Measurements from ENCODE around the gene DNM2. TPM values are rescaled to one million over a fixed set of nuclear protein-coding genes. Genes with fewer than 3 reads are reported as not detected.

DNM2 gene
- total RNA-seq, 1 donor from 2014 or later = 129 TPM

DNA sequence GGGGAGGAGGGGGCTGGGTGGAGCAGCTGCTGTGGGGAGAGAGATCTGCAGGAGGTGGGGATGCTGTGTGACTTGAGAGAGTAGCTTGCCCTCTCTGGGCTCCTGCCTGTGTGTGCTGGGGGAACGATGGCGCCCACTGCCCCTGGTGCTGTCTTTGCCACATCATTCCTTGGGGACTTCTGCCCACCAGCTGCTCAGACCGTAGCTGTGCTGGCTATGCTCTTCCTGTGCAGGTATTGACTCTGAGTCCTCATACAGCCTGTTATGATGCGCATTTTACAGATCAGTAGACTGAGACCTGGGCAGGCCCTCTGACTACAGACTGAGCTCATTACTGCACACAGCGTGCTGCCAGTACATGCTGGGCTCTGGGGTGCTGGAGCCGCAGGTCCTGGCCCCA is 51.1 kb downstream of the DNM2 start:
- Histone ChIP-seq H3K36me3 (ENCODE audit: insufficient read depth, low read length) (peaks cover 8% of the 10 kb centered on the region), H3K27ac (ENCODE audit: low read depth, low read length) (no peak overlapping the region), H2AFZ (ENCODE audit: low read depth, low read length) (no peak overlapping the region), H3K4me2 (ENCODE audit: low read length) (no peak overlapping the region), H3K79me2 (ENCODE audit: insufficient read depth, low read length) (peaks cover 62% of the 10 kb centered on the region), H3K4me1 (ENCODE audit: insufficient read depth, low read length) (peaks cover 9% of the 10 kb centered on the region), H3K9me3 (ENCODE audit: insufficient read depth, low read depth, low read length) (no peaks in the 10 kb centered on the region), H3K4me3 (ENCODE audit: insufficient read depth, low read depth, low read length) (no peak overlapping the region), H3K9ac (ENCODE audit: low read length) (no peak overlapping the region), H3K27me3 (ENCODE audit: insufficient read depth, low read length) (no peaks in the 10 kb centered on the region), H4K20me1 (ENCODE audit: insufficient read depth, low read length) (peaks cover 79% of the 10 kb centered on the region)
- Mint-ChIP-seq H3K9me3 (ENCODE audit: unreplicated experiment) (no peaks in the 10 kb centered on the region), H3K36me3 (ENCODE audit: low read depth, unreplicated experiment) (peaks cover 13% of the 10 kb centered on the region), H3K27me3 (ENCODE audit: low read depth, unreplicated experiment) (no peaks in the 10 kb centered on the region), H3K4me1 (ENCODE audit: low read depth, unreplicated experiment) (peaks cover 18% of the 10 kb centered on the region), H3K27ac (ENCODE audit: unreplicated experiment) (peak overlapping the region; percentile 55), H3K4me3 (ENCODE audit: unreplicated experiment) (no peak overlapping the region)
- TF ChIP-seq EZH2 (IDR thresholded peaks at IDR 0.05; ENCODE audit: insufficient read depth, low read length) = no peak
- TF ChIP-seq, protein P1, sequence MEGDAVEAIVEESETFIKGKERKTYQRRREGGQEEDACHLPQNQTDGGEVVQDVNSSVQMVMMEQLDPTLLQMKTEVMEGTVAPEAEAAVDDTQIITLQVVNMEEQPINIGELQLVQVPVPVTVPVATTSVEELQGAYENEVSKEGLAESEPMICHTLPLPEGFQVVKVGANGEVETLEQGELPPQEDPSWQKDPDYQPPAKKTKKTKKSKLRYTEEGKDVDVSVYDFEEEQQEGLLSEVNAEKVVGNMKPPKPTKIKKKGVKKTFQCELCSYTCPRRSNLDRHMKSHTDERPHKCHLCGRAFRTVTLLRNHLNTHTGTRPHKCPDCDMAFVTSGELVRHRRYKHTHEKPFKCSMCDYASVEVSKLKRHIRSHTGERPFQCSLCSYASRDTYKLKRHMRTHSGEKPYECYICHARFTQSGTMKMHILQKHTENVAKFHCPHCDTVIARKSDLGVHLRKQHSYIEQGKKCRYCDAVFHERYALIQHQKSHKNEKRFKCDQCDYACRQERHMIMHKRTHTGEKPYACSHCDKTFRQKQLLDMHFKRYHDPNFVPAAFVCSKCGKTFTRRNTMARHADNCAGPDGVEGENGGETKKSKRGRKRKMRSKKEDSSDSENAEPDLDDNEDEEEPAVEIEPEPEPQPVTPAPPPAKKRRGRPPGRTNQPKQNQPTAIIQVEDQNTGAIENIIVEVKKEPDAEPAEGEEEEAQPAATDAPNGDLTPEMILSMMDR (IDR thresholded peaks at IDR 0.05; ENCODE audit: insufficient read depth, low read depth, low read length) = no peak
- DNase-seq (ENCODE audit: low read depth) (no peak), FAIRE-seq (no peak)

DNA sequence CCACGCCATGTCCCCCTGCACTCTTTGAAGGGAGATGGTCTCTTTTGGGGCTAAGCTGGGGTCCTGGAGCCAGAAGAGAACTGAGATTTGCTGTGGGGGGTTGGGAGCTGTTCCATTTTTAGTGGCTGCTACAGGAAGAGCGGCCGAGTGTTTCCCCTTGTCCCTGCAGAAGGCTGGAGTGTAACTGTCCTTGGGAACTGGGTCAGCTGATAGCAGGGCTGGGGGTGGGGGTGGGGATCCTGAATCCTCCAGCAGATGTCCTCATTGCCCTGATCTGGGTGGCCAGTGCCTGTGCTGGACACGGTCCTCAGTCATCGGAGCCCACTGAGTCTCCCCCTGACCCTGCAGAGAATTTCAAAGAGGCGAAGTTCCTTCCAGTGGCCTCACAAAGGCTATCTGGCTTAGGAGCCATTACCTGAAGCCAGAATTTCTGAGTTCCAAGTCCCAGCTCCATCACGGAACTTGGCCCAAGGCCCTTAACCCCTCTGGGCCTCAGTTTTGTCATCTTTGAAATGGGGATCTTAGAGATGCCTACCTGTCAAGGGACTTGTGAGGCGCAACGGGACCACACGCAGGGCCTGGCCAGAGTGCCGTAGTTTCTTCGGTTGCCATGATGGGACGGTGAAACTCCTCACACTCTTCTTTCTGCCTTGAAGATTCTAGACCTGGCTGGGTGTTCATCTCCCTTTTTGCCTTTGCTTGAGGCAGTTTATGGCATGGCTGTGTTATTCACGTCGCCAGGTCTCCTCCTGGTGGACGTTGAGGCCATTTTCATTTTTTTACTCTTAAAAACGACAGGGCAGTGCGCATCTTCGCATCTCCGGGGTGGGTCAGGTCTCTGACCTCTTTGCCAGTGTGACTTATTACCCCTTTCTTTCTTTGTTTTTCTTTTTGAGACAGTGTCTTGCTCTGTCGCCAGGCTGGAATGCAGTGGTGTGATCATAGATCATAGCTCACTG is 51.9 kb downstream of the DNM2 start:
- no peak for TF ChIP-seq EZH2 (IDR thresholded peaks at IDR 0.05; ENCODE audit: insufficient read depth, low read length)
- TF ChIP-seq, protein P1 (IDR thresholded peaks at IDR 0.05; ENCODE audit: insufficient read depth, low read depth, low read length) = no peak
- peaks cover 18% of the 10 kb centered on the region for H3K4me1 Mint-ChIP-seq (ENCODE audit: low read depth, unreplicated experiment)
- peaks cover 55% of the 10 kb centered on the region for H3K79me2 ChIP-seq (ENCODE audit: insufficient read depth, low read length)
- H3K27ac Mint-ChIP-seq (ENCODE audit: unreplicated experiment) = peak overlapping the region; percentile 56
- H2AFZ ChIP-seq (ENCODE audit: low read depth, low read length) = no peak overlapping the region
- peaks cover 70% of the 10 kb centered on the region for H4K20me1 ChIP-seq (ENCODE audit: insufficient read depth, low read length)
- no peaks in the 10 kb centered on the region for H3K27me3 ChIP-seq (ENCODE audit: insufficient read depth, low read length)
- H3K36me3 Mint-ChIP-seq (ENCODE audit: low read depth, unreplicated experiment) = peaks cover 10% of the 10 kb centered on the region
- H3K9me3 Mint-ChIP-seq (ENCODE audit: unreplicated experiment) = no peaks in the 10 kb centered on the region
- no peak overlapping the region for H3K4me3 ChIP-seq (ENCODE audit: insufficient read depth, low read depth, low read length)
- no peak overlapping the region for H3K4me2 ChIP-seq (ENCODE audit: low read length)
- no peaks in the 10 kb centered on the region for H3K27me3 Mint-ChIP-seq (ENCODE audit: low read depth, unreplicated experiment)
- no peak overlapping the region for H3K27ac ChIP-seq (ENCODE audit: low read depth, low read length)
- H3K9ac ChIP-seq (ENCODE audit: low read length) = no peak overlapping the region
- no peaks in the 10 kb centered on the region for H3K9me3 ChIP-seq (ENCODE audit: insufficient read depth, low read depth, low read length)
- DNase-seq (ENCODE audit: low read depth) (no peak), FAIRE-seq (no peak)
- H3K4me1 ChIP-seq (ENCODE audit: insufficient read depth, low read length) = peaks cover 9% of the 10 kb centered on the region
- H3K36me3 ChIP-seq (ENCODE audit: insufficient read depth, low read length) = peaks cover 11% of the 10 kb centered on the region
- peak overlapping the region; percentile 3 for H3K4me3 Mint-ChIP-seq (ENCODE audit: unreplicated experiment)

DNA sequence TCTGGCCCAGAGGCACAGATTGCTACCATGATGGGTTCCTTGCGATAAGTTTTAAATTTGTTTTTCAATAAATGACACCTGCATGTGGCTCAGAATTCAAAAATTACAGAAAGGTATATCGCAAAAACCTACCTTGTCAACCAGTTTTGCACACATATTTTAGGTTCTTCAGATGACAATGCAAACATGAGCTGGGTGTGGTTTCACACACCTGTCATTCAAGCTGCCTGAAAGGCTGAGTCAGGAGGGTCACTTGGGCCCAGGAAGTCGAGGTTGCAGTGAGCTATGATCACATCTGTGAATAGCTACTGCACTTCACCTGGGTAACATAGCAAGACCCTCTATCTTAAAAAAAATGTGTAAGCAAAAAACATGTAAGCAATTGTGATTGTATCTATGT is 56.1 kb downstream of the DNM2 start:
- H3K4me3 ChIP-seq (ENCODE audit: insufficient read depth, low read depth, low read length) = no peak overlapping the region
- H3K36me3 ChIP-seq (ENCODE audit: insufficient read depth, low read length) = peaks cover 27% of the 10 kb centered on the region
- H3K9ac ChIP-seq (ENCODE audit: low read length) = no peak overlapping the region
- H3K79me2 ChIP-seq (ENCODE audit: insufficient read depth, low read length) = peaks cover 21% of the 10 kb centered on the region
- H3K9me3 ChIP-seq (ENCODE audit: insufficient read depth, low read depth, low read length) = no peaks in the 10 kb centered on the region
- no peak overlapping the region for H3K27ac ChIP-seq (ENCODE audit: low read depth, low read length)
- no peaks in the 10 kb centered on the region for H3K27me3 ChIP-seq (ENCODE audit: insufficient read depth, low read length)
- H4K20me1 ChIP-seq (ENCODE audit: insufficient read depth, low read length) = peaks cover 46% of the 10 kb centered on the region
- no peaks in the 10 kb centered on the region for H3K27me3 Mint-ChIP-seq (ENCODE audit: low read depth, unreplicated experiment)
- H3K4me2 ChIP-seq (ENCODE audit: low read length) = no peak overlapping the region
- DNase-seq (ENCODE audit: low read depth) (no peak), FAIRE-seq (no peak)
- H2AFZ ChIP-seq (ENCODE audit: low read depth, low read length) = no peak overlapping the region
- no peaks in the 10 kb centered on the region for H3K9me3 Mint-ChIP-seq (ENCODE audit: unreplicated experiment)
- H3K4me1 Mint-ChIP-seq (ENCODE audit: low read depth, unreplicated experiment) = peaks cover 16% of the 10 kb centered on the region
- H3K36me3 Mint-ChIP-seq (ENCODE audit: low read depth, unreplicated experiment) = peaks cover 21% of the 10 kb centered on the region
- no peak overlapping the region for H3K4me3 Mint-ChIP-seq (ENCODE audit: unreplicated experiment)
- TF ChIP-seq, protein P1 (IDR thresholded peaks at IDR 0.05; ENCODE audit: insufficient read depth, low read depth, low read length) = no peak
- TF ChIP-seq EZH2 (IDR thresholded peaks at IDR 0.05; ENCODE audit: insufficient read depth, low read length) = no peak
- no peak overlapping the region for H3K27ac Mint-ChIP-seq (ENCODE audit: unreplicated experiment)
- peaks cover 3% of the 10 kb centered on the region for H3K4me1 ChIP-seq (ENCODE audit: insufficient read depth, low read length)

Data from astrocyte (in vitro differentiated cells and primary cell).